NCI-H748 (cell line): ENCODE results near the gene LRRC3.
"Not testable (repeated sequence)": the region's sequence is repeated elsewhere in the genome, so short reads cannot be mapped to it uniquely, and the experiment has no call there.

ENCODE experiments used
- DNase-seq: peaks from one replicate; lab custom pipeline; 2025; ENCODE audit not compliant: unreplicated experiment; lab: John Stamatoyannopoulos, UW

The LRRC3 gene, protein sequence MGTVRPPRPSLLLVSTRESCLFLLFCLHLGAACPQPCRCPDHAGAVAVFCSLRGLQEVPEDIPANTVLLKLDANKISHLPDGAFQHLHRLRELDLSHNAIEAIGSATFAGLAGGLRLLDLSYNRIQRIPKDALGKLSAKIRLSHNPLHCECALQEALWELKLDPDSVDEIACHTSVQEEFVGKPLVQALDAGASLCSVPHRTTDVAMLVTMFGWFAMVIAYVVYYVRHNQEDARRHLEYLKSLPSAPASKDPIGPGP

DNA sequence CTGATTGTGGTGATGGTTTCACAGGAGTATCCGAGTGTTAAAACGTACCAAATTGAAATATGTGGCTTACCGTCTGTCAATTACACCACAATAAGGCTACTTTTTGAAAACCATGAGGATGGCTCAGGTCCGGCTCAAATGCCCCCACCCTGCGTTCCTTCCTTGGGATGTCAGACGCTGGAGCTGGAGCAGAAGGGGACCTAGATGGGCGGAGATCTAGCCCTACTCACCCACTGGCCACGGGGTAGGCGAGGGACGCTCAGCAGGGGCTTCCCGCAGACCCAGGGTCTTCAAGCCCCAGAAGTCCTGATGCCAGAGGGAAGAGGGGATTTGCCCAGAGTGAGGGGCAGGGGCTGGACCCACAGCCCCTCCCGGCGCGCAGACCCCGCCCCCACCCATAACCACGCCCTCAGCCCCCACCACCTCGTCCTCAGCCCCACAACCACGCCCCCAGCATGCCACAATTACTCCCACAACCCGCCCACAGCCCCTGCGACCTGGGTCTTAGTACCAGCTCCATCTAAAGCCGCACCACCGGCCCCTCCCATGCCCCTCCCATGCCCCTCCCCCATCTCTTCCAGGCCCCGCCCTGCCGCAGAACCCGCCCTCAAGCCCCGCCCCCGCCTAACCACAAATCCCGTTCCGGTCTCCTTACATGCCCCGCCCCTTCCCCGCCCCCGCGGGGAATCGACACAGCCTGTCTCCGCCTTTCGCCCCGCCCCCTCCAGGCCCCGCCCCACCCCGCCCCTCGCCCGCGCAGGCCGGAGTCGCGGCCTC lies at the start of gene LRRC3:
Gene LRRC3, plus strand, starts transcription at position 764 of the 777 bp plus-strand sequence. CDS start 1,135 bp downstream, outside the sequence.
- peak; percentile 97 for DNase-seq

DNA sequence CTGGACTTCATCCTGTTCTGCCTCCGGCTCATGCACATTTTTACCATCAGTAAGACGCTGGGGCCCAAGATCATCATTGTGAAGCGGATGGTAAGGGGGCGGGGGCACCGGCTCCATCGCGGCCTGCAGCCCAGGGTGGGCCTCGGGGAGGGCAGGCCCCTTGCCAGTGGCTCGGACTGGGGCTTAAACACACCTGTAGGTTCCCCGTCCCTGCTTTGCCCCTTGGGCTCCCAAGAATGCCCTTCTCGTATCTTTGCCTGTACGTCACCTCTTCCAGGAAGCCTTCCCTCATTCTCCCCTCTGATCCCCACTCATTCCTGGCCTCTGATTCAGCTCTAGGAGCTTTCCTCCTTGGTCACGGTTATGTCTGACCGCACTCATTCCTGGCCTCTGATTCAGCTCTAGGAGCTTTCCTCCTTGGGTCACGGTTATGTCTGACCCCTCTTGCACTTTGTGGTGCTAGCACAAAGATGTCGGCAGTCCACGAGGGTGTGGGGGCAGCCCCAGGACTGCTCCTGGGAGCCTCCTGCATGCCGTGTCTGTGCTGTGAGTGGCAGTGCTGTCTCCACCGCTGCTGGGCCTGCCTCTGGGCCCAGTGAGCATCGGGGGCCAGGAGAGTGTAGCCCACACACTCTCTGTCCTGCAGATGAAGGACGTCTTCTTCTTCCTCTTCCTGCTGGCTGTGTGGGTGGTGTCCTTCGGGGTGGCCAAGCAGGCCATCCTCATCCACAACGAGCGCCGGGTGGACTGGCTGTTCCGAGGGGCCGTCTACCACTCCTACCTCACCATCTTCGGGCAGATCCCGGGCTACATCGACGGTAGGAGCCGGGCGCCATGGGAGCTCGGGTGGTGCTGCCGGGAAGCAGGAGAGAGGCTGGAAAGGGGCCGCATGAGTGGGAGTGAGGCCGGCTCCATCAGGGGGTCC lies 49.1 kb upstream of the LRRC3 start:
- no peak for DNase-seq

DNA sequence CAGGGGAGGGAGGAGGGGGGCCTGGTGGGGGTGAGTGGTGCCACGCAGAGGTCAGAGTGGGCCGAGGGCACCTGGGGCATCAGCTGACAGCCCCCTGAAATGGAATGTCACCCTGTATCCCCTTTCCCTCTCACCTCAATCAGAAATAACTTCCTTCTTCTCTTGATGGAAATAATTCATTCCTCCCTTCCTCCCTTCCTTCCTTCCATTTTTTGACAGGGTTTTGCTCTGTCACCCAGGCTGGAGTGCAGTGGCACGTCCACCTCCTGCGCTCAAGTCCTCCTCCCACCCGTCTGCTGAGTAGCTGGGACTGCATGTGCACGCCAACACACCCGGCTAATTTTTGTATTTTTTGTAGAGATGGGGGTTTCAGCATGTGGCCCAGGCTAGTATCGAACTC lies 48.4 kb upstream of the LRRC3 start:
- DNase-seq, result no peak

DNA sequence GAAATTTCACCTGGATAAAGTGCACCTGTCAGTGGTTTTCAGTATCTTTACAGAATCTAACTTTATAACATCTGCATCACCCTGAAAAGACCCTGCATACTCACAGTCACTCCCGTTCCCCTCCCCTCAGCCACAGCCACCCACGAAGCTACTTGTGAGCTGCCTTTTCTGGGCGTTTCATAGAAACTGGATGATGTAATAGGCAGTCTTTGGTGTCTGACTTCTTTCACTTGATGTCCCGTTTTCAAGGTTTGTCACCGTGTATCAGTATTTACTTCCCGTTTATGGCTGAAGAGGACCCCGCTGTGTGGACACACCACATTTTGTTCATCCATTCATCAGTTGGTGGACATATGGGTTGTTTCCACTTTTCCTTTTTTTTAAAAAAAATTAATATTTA lies 47.8 kb upstream of the LRRC3 start:
- no peak for DNase-seq

DNA sequence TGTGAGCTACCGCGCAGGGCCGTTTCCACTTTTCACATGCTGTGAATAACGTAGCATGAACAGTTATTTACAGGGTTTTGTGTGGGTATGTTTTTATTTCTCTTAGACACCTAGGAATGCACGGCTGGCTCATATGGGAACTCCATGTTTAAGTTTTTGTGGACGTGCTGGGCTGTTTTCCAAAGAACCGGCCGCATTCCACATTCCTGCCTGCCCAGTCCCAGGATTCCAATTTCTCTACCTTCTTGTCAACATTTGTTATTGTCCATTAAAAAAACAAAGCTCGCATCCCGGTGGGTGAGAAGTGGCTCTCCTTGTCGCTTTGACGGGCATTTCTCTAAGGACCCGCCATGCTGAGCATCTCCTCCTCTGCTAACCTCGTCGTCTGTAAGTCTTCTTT lies 47.1 kb upstream of the LRRC3 start:
- no peak for DNase-seq

DNA sequence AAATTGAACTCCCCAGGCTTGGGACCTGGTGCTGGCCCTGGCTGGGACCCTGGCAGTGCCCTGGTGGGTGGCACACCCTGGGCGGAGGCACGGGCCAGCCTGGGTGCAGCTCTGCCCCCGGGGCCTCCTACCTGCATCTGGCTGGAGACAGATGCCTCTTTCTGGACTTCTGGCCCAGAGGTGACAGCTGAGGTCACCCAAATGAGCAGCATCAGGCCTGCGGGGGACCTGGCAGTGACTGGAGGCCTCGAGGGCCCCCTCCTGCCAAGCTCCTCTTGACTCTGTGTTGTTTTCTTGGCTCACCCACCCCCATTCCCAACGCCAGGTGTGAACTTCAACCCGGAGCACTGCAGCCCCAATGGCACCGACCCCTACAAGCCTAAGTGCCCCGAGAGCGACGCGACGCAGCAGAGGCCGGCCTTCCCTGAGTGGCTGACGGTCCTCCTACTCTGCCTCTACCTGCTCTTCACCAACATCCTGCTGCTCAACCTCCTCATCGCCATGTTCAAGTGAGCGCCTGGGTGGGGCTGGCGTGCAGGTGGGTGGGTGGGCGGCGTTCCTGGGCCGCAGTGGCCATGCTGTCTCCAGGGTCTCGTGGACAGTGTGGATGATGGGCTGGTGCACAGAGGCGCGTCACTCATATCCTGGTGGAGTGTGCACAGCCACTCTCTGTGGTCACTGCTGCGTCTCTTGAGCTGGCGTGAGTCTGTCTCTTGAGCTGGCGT lies 41.6 kb upstream of the LRRC3 start:
- no peak for DNase-seq

DNA sequence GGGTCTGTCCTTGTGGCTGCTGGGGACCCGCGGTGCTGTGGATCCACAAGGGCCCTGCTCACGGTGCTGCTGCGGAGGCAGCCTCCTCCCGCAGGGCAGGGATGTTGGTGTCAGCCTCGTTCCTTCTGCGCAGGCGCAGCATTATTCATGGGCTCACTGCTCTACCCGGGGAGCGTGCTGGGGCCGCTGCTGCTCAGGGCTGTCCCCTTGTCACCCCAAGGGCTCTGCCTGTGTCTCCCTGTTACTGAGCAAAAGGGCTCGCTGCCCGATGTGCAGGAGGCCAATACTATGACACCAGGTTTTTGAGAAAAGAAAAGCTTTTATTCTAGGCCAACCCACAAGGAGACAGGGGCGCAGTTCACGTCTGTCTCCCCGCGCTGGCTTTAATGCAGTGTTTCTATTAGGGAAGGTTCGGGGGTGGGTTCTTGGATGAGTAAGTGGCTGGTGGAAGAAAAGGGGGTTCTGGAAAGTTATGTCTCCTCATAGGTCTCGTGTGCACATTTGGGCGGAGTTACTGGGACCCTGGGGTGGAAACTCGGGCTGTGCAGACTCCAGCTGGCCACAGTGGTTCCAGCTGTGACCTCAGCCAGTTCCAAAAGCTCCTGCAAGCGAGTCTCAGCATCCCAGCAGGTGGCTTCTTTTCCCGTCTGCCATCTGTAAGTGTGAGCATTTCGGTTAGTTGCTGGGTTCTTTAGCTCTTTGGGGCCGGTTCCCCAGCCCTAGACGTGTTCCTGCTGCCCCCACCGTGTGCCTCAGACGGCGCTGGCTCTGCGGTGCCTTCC lies 40.8 kb upstream of the LRRC3 start:
- DNase-seq, result no peak

DNA sequence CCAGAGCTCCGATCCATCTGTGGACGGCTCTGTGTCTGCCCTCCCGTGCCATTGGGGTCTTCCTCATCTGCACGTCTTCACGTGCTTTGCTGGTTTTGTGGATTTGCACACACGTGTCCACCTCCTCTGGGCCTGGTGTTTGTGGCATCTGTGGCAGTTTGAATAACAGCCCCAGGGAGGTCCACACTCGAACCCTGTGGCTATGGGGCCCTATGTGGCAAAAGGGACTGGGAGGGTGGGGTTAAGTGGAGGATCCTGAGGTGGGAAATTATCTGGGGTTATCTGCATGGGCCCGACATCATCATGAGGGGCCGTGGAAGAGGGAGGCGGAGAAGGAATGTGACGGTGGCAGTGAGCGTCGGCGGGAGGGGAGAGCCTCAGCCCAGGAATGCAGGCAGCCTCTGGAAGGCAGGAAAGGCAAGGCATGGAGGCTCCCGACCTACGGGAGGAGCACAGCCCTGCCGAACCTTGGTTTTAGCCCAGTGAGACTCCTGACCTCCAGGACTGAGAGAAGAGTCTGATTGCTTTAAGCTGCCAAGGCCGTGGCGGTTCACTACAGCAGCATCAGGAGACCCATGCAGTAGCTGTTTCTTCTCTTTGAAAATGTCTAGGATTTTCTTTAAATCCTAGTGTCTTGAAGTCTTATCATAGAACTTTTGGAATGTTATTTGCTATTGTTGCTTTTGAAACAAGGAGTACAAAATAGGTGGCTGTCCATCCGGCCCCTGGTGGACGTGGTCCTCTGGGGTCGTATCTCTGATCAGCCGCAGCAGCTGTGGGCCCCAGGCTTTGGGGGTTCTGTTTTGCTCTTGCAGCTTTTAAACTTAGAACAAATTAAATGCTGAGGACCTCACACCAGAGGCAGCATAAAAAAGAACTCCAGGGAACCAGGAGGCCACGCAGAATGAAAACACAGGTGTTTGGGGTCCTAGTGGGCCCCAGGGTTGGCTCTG lies 40.0 kb upstream of the LRRC3 start:
- DNase-seq, result no peak

DNA sequence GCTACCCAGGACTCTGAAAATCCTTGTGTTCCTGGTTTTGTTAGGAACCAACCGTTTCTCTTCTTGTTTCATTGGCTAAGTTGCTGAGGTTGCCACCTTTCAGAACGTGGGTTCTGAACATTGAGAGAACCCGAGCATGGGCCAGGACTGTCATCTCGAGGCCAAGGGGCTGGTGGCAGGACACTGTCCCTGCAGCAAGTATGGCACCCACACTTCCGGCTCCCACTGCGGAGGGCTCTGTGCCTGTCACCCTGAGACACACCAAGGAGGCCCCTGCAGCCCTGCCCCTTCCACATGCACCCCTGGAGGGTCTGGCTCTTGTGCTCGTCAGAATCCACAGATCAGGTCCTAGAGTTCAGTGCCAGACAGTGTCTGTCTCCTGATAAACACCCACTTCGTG lies 39.1 kb upstream of the LRRC3 start:
- no peak for DNase-seq

DNA sequence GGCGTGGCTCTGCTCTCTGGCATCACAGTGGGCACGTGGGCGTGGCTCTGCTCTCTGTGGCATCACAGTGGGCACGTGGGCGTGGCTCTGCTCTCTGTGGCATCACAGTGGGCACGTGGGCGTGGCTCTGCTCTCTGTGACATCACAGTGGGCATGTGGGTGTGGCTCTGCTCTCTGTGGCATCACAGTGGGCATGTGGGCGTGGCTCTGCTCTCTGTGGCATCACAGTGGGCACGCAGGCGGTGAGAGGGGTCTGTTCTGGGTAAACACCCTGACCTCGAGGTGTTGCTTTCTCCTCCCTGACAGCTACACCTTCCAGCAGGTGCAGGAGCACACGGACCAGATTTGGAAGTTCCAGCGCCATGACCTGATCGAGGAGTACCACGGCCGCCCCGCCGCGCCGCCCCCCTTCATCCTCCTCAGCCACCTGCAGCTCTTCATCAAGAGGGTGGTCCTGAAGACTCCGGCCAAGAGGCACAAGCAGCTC lies 37.6 kb upstream of the LRRC3 start:
- not testable (repeated sequence) for DNase-seq

DNA sequence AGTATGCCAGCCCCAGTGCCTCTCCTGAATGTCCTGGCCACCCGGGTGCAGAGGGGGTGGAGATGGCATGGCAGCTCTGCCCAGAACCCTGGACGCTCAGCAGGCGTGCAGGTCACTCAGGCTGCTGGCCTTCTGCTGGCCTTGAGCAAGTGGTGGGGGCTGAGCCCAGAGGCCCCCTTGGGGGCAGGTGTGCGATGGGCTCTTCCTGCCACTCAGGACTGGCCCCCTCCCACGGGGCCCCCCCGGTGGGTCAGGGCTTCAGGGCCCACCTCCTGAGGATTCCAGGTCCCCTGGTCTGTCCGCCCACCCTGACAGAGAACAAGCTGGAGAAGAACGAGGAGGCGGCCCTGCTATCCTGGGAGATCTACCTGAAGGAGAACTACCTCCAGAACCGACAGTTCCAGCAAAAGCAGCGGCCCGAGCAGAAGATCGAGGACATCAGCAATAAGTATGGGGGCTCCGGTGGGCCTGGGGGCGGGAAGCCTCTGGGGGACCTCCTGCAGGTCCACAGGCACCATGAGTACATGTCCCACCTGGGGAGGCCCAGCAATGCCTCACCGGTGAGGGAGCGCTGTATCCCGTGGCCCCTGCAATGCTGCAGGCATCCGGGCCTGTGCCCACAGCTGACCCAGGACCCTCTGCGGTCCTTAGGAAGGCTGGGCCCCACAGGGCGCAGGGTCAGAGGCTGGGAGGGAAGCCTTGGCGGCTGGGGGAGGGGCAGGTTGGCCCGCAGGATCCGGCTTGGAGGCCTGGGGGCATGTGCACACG lies 37.0 kb upstream of the LRRC3 start:
- DNase-seq, result no peak

DNA sequence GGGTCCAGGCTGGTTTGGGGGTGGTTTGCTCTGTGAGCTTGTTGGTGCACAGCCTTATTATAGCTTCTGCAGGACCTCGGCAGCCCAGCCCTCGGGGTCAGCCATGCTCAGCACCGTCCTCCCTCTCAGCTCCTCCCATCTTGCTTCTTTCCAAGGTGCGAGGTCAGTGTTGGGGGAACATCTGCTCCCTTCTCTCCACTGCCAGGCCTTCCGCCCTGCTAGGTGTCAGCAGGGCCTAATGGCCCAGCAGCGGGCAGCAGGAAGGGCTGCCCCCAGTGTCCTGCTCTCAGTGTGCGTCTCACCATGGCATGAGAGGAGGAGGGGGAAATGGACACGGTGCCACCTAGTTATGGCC lies 36.5 kb upstream of the LRRC3 start:
- no peak for DNase-seq

DNA sequence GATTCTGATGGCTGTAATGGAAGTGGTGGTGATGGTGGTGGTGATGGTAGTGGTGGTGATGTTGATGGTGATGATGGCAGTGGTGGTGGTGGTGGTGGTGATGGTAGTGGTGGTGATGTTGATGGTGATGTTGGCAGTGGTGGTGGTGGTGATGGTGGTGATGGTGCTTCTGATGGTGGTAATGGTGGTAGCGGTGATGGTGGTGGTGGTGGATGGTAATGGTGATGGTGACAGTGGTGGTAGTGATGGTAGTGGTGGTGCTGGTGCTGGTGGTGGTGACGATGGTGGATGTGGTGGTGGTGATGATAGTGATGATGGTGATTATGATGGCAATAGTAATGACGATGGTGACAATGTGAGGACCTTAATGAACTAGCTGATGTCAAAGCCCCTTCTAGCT lies 35.6 kb upstream of the LRRC3 start:
- DNase-seq, result no peak

DNA sequence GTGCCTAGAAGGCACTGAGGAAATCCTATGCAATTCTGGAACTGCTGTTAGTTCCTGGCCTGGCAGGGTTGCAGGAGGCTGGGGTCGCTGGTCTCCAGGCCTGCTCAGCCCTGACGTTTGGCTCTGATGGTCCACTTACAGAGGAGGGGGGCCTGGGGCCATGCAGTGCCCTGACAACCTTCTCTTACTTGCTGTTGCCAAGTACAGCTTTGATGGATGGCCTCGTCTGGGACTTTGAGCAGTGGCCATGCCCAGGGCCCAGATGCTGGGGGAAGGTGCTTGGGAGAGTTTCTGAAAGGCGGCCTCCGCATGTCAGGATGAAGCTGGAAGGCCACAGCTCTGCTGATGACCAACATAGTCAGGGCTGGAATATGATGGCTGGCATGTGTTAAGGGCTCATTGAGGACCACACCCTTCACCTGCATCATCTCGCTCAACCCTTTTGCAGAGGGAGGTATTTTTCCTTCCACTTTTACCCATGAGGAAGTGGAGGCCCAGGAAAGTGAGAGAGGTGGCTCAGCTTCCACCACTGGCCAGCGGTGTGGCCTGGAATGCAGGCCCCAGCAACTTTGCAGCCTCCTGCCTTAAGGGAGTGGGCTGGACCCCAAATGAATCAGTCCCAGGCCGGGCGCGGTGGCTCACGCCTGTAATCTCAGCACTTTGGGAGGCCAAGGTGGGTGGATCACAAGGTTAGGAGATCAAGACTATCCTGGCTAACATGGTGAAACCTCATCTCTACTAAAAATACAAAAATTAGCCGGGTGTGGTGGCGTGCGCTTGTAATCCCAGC lies 34.7 kb upstream of the LRRC3 start:
- DNase-seq, result no peak

DNA sequence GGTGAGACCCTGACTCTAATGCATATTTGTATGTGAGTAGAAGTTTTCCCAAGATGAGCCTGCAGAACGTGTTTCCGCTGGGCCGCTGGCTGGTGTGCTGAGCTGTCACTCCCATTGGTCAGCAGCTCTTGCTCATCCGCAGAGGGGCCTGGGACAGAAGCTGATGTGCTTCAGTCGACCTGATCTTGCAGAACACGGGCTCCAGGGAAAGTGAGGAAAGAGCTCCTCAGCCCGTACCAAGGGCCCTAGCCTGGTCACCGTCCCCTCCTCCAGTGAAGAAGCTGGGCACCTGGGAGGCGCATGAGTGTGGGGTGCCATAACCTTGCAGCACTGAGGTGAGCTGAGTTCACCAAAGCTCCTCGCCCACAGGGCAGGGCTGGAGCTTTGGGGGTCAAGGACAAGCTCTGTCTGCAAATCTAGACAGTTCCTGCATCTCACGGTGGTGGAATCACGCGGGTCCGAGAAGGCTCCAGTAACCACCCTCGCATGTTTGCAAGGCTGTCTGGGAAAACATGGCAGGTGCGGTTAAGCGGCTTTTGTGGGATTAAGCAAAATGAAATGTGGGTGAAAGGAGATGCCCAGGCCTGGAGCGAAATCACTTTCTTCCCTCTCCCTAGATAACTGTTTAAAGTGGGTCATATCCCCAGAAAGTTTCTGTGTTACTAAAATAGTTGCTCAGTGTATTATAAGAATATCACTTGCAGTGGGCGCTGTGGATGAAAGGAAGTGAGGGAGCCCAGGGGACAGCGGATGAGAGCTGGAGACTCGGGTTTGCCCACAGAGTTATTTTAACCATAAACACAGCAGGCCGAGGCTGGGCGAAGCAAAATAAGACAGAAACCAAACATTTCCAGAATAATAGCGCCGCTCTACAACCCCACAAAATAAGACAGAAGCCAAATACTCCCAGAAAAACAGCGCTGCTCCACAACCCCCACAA lies 33.1 kb upstream of the LRRC3 start:
- DNase-seq, result no peak

DNA sequence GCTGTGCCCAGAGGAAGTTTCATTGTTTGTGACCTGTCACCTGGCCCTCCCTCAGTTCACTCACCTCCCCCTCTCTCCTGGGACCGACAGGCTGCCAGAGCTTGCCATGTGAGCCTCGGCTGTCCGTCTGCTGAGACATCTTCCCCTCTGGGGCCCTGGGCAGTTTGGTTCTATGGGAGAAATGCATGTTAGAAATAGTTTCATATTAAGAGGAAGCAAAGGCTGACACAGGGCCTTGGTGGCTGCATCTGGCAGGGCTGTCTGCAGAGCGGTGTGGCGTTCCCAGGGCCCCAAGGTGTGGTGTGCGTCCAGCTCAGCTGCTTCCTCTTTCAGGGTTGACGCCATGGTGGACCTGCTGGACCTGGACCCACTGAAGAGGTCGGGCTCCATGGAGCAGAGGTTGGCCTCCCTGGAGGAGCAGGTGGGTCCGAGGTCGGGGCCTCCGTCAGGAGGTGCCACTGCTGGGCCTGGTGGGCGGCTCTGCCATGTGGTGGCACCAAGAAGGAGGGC lies 31.9 kb upstream of the LRRC3 start:
- DNase-seq, result no peak
